HG03280 (cell line): ENCODE measurements around the gene SLC7A10.

ENCODE experiments used
- ATAC-seq: cut with Tn5 transposase; IDR thresholded peaks from one replicate; pipeline ENCODE4 v1.9.1; 2021; ENCODE audit warnings: mild to moderate bottlenecking, moderate library complexity; ENCODE audit not compliant: unreplicated experiment

SLC7A10 gene

DNA sequence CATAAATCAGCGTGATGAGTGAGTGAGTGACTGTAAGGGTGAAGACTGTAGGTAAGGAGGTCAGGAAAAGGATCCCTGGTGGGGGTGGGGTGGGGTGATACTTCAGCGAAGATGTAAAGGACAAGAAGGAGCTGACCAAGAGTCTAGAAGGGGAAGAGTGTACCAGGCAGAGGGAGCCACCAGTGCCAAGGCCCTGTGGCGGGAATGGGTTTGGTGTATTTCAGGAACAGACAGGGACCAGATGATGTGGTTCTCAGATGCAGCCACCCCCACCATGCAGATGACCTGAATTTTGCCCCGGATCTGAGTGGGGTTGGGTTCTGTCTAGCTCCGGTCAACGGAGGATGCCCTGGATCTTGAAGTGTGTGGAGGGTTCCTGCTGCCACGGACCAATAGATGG is 30.1 kb upstream of the SLC7A10 start:
- no peak for ATAC-seq

DNA sequence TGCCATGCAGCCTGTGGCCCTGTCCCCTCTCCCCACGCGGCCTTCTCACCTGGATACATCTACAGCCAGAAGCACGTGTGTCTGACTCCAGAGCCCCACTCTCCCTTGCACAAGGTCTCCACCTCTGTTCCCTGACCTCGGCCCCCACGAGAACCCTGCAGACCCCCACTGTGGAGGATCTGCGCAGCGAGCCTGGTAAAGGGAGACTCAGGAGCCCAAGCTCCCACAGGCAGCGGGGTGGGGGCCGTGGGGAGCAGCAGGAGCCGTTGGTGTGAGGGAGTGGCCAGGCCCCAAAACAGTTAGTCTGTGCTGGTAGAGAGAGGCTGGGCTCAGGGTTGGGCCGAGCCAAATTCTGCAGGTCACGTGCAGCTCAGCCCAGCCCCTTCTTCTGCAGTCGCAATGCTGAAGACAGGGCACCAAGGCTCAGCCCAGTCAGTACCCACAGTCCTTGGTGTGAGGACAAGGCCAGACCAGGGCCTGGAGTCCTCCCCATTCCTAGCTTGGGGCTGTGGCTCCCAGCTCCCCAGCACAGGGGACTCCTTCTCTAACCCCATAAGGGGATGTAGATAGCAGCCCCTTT is 28.7 kb upstream of the SLC7A10 start:
- no peak for ATAC-seq

- ATAC-seq = no peak
Measured at GRCh38 chr19:33252971-33253370, 27.3 kb upstream of the SLC7A10 start.

DNA sequence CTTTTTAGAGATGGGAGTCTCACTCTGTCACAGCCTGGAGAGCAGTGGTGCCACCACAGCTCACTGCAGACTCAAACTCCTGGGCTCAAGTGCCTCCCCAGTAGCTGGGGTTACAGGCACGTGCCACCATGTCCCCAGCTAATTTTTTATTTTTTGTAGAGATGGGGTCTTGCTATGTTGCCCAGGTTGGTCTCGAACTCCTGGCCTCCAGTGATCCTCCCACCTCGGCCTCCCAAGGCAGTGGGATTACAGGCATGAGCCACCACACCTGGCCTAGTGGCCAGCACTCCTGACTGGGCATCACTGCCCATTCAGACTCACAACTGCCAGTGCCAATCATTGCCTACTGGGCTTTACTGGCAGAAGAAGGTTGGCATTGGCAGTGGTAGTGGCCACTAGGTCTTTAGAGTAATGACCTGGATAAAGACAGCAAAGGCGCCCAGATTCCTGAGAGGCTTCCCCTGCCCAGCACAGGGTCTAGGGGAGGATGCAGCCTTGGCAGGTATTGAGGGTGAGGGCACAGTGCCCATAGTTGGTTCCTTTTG is 26.8 kb upstream of the SLC7A10 start:
- ATAC-seq = no peak

DNA sequence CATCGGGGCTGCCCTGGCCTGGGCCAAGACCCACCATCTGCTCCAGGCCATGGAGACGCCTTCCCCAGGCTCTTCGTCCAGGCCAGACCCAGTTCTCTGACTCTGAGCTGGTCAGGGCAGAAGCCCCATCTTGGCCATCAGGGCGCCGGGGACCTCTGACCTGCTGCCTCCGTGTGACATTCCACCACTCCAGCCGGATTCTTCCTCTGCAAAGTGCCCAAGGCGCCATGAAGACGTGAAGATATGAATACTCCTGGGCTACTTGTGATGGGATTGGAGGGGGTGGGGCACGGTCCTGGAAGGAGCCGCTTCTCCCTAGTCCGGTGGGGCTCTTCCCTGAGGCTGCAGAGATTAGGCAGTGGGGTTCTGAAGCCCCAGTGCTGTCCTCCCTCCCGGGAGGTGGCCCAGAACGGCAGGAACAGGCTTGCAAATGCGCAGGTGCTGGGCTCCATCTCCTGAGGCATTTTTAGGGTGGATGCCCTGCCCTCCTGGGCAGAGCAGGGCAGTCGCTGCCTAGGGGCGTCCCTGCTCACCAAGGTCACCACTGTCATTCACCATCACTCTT is 26.0 kb upstream of the SLC7A10 start:
- ATAC-seq = no peak

GRCh38 chr19:33251076-33251475 is 25.4 kb upstream of the SLC7A10 start:
- ATAC-seq = no peak

- no peak for ATAC-seq
Measured at GRCh38 chr19:33250500-33250899, 24.9 kb upstream of the SLC7A10 start.

DNA sequence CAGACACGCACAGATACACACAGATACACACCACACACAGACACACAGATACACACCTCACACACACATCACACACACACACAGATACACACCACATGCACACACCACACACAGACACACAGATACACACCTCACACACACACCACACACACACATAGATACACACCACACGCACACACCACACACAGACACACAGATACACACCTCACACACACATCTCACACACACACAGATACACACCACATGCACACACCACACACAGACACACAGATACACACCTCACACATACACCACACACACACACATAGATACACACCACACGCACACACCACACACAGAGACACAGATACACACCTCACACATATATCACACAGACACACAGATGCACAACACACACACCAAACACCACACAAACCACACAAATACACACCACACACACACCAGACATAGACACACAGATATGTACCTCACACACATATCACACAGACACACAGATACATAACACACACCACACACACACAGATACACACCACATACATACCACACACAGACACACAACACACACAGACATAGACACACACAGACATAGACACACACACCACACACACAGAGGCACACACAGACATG is 24.2 kb upstream of the SLC7A10 start:
- ATAC-seq = no peak

GRCh38 chr19:33248954-33249613 is 23.4 kb upstream of the SLC7A10 start:
- ATAC-seq = no peak

GRCh38 chr19:33248553-33248953 is 22.9 kb upstream of the SLC7A10 start:
- no peak for ATAC-seq

GRCh38 chr19:33248104-33248503 is 22.5 kb upstream of the SLC7A10 start:
- no peak for ATAC-seq

DNA sequence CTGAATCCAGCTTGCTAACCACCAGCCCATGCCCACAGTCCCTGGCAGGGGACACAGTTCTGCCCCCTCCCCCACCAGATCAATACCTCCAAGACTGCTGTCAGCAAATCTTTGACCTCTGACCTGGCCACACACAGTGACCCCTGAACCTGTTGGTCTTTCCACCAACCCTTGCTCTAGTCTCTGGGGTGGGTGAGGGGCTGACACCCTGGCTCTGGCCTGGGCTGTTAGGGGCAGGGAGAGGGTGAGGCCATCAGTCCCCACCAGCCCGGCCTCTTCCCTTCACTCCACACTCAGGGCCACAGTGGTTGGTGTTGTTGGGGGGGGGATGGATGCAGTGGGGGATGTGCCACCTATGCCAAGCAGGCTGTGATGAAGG is 21.8 kb upstream of the SLC7A10 start:
- no peak for ATAC-seq

DNA sequence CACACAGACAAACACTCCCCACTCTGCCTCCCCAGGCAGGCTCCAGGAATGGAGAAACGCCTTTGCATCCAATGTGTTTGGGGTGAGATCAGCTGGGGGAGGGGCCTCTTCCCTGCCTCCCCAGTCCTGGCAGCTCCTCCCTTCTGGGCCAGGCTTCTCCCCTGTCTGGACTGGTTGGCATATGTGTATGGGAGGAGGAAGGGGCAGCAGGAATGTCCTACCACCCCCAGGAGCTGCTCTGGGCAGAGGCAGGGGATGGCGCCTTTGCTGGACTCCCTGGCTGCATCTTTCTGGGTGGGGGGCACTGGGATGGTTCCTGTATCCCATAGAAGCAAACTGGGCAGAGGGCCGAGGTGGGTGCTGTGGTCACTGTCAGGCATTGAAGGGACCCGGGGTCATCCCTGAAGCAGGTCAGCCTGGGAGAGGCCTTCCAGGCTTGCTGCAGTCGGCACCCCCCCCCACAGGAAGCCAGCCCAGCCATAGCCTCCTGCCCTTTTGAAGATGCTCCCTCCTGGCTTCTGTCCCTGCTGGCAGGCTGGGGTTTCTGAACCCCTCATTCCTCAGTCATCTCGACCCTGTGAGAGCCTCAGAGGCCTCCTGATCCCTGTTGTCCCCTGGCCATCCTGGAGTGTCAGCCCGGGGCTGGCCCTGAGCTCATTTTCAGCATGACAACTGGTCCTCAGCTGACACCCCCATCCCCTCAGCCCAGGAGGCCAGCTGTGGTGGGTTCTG is 21.2 kb upstream of the SLC7A10 start:
- no peak for ATAC-seq

DNA sequence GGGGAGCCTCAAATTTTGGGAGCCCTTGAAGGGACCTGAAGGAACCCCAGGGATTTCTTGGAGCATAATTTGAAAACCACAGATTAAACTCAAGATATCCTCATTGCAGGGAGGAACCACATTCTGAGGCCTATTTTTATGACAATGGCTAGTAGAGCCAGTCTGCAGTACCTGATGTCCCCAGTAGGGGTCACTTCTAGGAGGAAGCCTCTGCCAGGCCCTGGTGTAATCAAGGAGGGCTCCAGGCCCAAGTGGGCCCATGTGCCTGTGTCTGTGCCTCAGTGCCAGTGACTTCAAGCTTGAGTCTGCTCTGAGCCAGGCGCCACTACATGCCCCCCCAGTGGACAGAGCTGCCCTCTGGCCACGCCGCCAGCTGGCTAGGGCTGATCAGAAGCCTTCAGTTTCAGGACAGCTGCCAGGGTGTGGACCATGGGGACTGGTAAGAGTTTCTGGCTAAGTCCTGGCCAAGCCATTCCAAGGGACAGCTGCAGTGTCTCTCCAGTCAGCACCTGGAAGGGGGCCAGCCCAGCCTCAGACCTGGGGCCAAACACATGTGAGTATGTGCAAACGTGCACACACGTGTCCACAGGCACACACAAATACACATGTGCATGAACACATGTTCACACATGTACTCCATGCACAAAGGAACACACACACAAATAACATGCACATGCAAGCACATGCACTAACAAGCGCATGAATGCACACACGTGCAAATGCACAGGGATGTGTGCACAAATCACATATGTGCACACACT is 20.5 kb upstream of the SLC7A10 start:
- no peak for ATAC-seq

- ATAC-seq = no peak
Measured at GRCh38 chr19:33242911-33243310, 17.3 kb upstream of the SLC7A10 start.

DNA sequence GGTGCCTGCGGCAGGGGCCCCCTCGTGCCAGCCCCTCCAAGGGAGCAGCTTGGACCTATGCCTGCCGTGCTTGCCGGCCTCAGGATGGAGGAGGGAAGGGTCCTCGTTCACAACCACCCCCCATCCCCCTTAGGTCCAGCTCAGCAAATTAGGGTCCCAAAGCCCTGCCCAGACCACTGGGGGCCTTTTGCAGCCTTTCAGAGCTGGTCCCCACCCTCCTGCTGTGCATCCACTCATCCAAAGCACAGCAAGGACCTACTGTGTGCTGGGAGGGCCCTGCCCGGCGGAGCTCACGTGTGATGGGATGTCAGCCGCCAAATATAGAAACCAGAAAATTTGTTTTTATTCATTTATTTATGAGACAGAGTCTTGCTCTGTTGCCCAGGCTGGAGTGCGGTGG is 16.5 kb upstream of the SLC7A10 start:
- ATAC-seq = no peak

DNA sequence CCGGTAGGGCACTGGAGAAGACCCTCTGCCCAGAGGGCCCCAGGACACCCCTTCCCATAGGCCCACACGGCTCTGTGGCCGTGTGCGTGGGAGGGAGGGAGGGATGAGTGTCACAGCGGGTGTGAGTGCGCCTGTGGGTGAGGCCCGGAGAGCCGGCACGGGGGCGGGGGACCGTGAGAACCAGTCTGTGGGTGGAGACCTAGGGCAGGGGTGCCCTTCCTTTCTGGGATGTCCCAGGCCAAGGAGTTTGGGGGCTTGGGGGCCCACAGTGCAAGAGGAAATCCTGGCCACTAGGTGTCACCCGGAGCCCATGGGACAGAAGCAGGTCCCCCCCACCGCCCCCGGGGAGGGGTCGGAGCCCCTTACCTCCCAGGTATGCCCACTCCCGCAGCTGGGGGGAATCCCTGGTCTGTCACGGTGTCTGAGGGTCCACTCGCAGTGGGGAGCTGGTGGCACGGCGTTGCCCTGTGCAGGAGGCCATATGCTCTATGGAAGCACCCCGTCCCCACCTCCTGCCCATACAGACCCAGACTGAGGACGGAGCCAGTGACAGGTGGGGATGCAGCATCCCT is 16.0 kb upstream of the SLC7A10 start:
- no peak for ATAC-seq

DNA sequence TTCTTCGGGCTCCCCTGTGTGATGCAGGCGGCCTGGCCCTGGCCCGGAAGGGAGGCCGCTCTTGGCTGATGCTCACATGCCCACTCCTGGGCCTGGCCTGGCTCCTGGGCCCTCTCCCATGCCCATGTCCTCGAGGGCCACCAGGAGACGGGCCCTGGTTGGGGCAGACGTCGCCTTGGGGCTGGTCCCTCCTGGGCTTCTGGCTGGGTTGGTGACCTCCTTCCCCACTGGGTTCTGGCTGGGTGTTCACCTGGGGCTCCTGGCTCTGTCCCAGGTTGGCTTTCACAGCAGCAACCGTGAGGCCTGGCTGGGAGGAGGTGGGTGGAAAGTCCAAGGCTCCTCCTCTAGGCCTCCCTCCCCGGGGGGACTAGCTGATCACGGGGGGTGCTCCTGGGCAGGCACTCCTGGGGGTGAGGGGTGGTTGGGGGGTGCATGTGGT is 15.5 kb upstream of the SLC7A10 start:
- ATAC-seq = no peak

DNA sequence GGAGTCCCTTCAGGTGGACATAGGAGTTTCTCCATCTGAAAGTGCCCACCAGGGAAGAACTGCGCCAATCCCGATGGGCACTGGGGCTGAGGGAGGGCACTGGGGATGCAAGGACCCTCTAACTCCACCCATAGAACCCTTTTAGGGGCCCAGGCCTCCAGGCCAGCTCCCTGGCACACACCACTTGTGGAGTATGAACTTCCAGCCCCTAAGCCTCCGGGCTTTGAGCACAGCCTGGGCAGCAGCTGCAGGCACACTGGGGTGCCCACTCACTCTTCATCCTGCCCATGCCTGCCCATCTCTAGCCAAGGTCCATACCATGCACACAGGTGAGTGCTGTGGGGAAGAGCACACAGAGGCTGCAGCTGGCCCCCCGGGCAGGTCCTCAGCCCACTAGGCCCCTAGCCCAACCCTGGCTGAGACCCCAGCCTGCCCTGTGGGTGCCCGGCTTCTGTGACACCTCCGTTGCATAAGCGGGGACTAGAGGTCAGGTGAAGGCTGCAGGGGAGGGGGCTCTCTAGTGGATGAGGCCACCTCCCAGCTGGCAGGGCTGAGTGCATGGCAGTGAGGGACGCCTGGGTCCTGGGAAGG is 14.6 kb upstream of the SLC7A10 start:
- no peak for ATAC-seq
